CD4-positive, alpha-beta memory T cell (primary cell): ENCODE measurements around the gene PRRC1. TPM values are rescaled to one million over a fixed set of nuclear protein-coding genes. Genes with fewer than 3 reads are reported as not detected.

ENCODE experiments used
- CTCF ChIA-PET: fragments of 350-600 bp; sonication (Branson Sonifier 250); formaldehyde crosslinking; loops from one replicate; lab custom pipeline; 2021; ENCODE audit warnings: inconsistent platforms; ENCODE audit not compliant: partially characterized antibody; lab: Charles Lee
- POLR2A ChIA-PET: fragments of 350-600 bp; sonication (Branson Sonifier 250); formaldehyde crosslinking; loops from one replicate; lab custom pipeline; 2021; ENCODE audit not compliant: partially characterized antibody; lab: Charles Lee
- DNase-seq, 5 donors: peaks; one replicate each; pipeline versions ENCODE4 v3.0.0 to v3.0.0-alpha.2; 2020 to 2022; ENCODE audit warnings: mixed read lengths in 1 of 5
- H3K27ac ChIP-seq: one replicate; pipeline ENCODE4 v1.7.0; 2013; ENCODE audit warnings: low read depth, low read length
- H3K27me3 ChIP-seq: 2 replicates; pipeline ENCODE4 v1.7.0; 2013; ENCODE audit warnings: mild to moderate bottlenecking, low read length, moderate library complexity; ENCODE audit not compliant: insufficient read depth
- H3K36me3 ChIP-seq: 2 replicates; pipeline ENCODE4 v1.7.0; 2013; ENCODE audit warnings: mild to moderate bottlenecking, low read length, moderate library complexity; ENCODE audit not compliant: insufficient read depth
- H3K4me1 ChIP-seq: 2 replicates; pipeline ENCODE4 v1.7.0; 2013; ENCODE audit warnings: mild to moderate bottlenecking, low read length, moderate library complexity; ENCODE audit not compliant: insufficient read depth
- H3K4me3 ChIP-seq, 2 donors: one replicate each; pipeline ENCODE4 v1.7.0; 2013; ENCODE audit warnings: low read length in 2 of 2, mild to moderate bottlenecking in 1 of 2
- H3K9me3 ChIP-seq, 2 donors: one replicate each; pipeline ENCODE4 v1.7.0; 2013; ENCODE audit warnings: low read length in 2 of 2, control low read depth in 1 of 2; ENCODE audit not compliant: control insufficient read depth in 1 of 2
- H3K27ac Mint-ChIP-seq, 7 donors: one replicate each; pipeline ENCODE4 v1.8.0; 2020 to 2021; ENCODE audit warnings: mixed read lengths in 7 of 7, mild to moderate bottlenecking in 6 of 7, inconsistent platforms in 3 of 7, moderate library complexity in 3 of 7
- H3K27me3 Mint-ChIP-seq, 2 donors: one replicate each; pipeline ENCODE4 v1.8.0; 2020 to 2021; ENCODE audit warnings: mixed read lengths in 2 of 2
- H3K36me3 Mint-ChIP-seq, 2 donors: one replicate each; pipeline ENCODE4 v1.8.0; 2020 to 2021; ENCODE audit warnings: mixed read lengths in 2 of 2, inconsistent platforms in 1 of 2, mild to moderate bottlenecking in 1 of 2
- H3K4me1 Mint-ChIP-seq, 4 donors: one replicate each; pipeline ENCODE4 v1.8.0; 2020 to 2021; ENCODE audit warnings: mixed read lengths in 4 of 4, mild to moderate bottlenecking in 1 of 4
- H3K4me3 Mint-ChIP-seq, 8 donors: one replicate each; pipeline ENCODE4 v1.8.0; 2020 to 2021; ENCODE audit warnings: mixed read lengths in 8 of 8, mild to moderate bottlenecking in 7 of 8, moderate library complexity in 6 of 8, inconsistent platforms in 3 of 8
- H3K9me3 Mint-ChIP-seq, 8 donors: one replicate each; pipeline ENCODE4 v1.8.0; 2020 to 2021; ENCODE audit warnings: mixed read lengths in 8 of 8, mild to moderate bottlenecking in 5 of 8, inconsistent platforms in 3 of 8, moderate library complexity in 1 of 8
- intact Hi-C: fragments of 100-400 bp; cut with micrococcal nuclease; formaldehyde crosslinking; loops from one replicate; pipeline ENCODE4 v1.15.1; 2023
- polyA plus RNA-seq, 2 donors: library from polyadenylated mRNA; unstranded; fragments of 300-500 nt; fragmentation: Illumina TruSeq; gene quantifications; one replicate each; pipeline ENCODE4 v1.2.3, GENCODE V29; 2021
- total RNA-seq, 2 experiments: library from RNA; stranded (reverse); gene quantifications; one replicate each; pipeline ENCODE4 v1.2.3, GENCODE V29; 2021

The PRRC1 gene
- total and polyA plus RNA-seq, 4 experiments from 2014 or later: 38.7 to 59.9 (median 50.0) TPM

DNA sequence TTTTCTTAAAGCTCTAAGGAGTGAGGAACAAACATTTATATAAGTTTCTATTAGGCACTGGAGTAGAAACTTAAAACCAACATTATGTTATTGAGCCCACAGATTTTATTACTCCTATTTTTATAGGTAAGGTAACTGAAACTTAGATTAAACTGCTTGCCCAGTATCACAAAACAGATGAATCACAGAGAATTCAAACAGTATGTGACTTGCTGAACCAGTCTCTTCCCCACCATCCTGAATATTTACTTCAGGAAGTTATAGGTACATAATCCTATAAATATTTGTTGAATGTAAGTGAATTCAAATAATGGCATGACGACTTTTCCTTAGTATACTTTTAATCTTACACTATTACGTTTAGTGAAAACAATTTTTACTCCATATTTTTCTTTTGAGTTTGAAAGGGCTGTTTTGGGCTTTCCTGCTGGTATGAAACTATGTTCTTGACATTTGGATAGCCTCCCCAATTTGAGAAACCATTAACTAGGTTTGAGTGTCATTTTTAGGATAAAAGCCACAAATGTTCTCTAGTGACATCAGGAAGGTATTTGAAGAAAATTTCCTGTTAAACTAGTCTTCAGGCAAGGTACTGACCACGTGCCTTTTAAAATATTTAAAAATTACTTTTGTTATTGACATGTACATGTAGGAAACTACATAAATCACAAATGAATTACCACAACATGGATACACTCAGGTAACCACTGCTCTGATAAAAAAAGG lies 39.3 kb downstream of the PRRC1 start:
- ChIA-PET POLR2A (no interaction called here), CTCF (no interaction called here)
- Histone ChIP-seq H3K9me3 (no peaks in the 10 kb centered on the region), H3K27ac (no peak overlapping the region), H3K36me3 (peaks cover 17% of the 10 kb centered on the region), H3K4me3 (no peak overlapping the region), H3K4me1 (no peaks in the 10 kb centered on the region), H3K27me3 (no peaks in the 10 kb centered on the region)
- peaks cover 0 to 1% (median 0%) of the 10 kb centered on the region in 4 donors for H3K4me1 Mint-ChIP-seq
- peaks cover 21 to 27% of the 10 kb centered on the region in 2 donors for H3K36me3 Mint-ChIP-seq
- H3K9me3 Mint-ChIP-seq: no peaks in the 10 kb centered on the region
- no peaks in the 10 kb centered on the region for H3K27me3 Mint-ChIP-seq
- H3K27ac Mint-ChIP-seq: no peak overlapping the region
- intact Hi-C loops: no loop called here
- DNase-seq: no peak
- H3K4me3 Mint-ChIP-seq: no peak overlapping the region

GRCh38 chr5:127558273-127558672 lies 40.8 kb downstream of the PRRC1 start:
- H3K4me1 ChIP-seq: no peaks in the 10 kb centered on the region
- H3K4me3 ChIP-seq: no peak overlapping the region
- Mint-ChIP-seq H3K27me3 (no peaks in the 10 kb centered on the region), H3K27ac (no peak overlapping the region), H3K36me3 (peaks cover 13 to 16% of the 10 kb centered on the region in 2 donors), H3K9me3 (no peaks in the 10 kb centered on the region), H3K4me1 (peaks cover 0 to 1% (median 0%) of the 10 kb centered on the region in 4 donors), H3K4me3 (no peak overlapping the region)
- no peaks in the 10 kb centered on the region for H3K9me3 ChIP-seq
- ChIA-PET POLR2A (no interaction called here), CTCF (no interaction called here)
- no peaks in the 10 kb centered on the region for H3K27me3 ChIP-seq
- no peak for DNase-seq
- no peak overlapping the region for H3K27ac ChIP-seq
- H3K36me3 ChIP-seq: peaks cover 8% of the 10 kb centered on the region
- intact Hi-C loops: no loop called here

DNA sequence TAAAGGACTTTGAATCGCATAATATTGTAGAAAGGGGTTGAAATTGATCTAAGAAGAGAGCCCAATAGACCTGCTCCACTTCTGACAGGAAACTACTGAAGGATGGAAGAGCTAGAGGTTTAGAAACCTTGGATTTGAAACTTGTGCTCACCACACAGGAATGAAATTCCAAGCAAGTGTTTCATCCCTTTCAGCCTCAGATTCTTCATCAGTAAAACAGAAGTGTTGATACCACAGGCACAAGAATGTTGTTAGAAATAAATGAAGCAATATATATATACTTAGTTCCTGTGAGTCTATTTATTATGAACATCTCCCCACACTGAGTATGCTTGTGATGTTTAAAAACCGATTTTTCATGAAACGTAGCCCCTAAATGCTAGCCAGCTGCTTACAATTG lies 43.8 kb downstream of the PRRC1 start:
- H3K27ac ChIP-seq: no peak overlapping the region
- no peak for DNase-seq
- Mint-ChIP-seq H3K9me3 (no peaks in the 10 kb centered on the region), H3K4me1 (peaks cover 0 to 2% (median under 1%) of the 10 kb centered on the region in 4 donors), H3K36me3 (peaks cover 0 to 3% of the 10 kb centered on the region in 2 donors), H3K27me3 (peaks cover 0 to 7% of the 10 kb centered on the region in 2 donors), H3K27ac (no peak overlapping the region), H3K4me3 (no peak overlapping the region)
- no peak overlapping the region for H3K4me3 ChIP-seq
- intact Hi-C loops: no loop called here
- H3K4me1 ChIP-seq: no peaks in the 10 kb centered on the region
- H3K9me3 ChIP-seq: no peaks in the 10 kb centered on the region
- ChIA-PET CTCF (interaction anchor here (0.7 to 1.2 kb wide), 3 partner anchors 9 to 1573 kb away, joined by 3 read pairs; no protein-coding TSS in a partner anchor), POLR2A (no interaction called here)
- H3K27me3 ChIP-seq: no peaks in the 10 kb centered on the region
- H3K36me3 ChIP-seq: no peaks in the 10 kb centered on the region

DNA sequence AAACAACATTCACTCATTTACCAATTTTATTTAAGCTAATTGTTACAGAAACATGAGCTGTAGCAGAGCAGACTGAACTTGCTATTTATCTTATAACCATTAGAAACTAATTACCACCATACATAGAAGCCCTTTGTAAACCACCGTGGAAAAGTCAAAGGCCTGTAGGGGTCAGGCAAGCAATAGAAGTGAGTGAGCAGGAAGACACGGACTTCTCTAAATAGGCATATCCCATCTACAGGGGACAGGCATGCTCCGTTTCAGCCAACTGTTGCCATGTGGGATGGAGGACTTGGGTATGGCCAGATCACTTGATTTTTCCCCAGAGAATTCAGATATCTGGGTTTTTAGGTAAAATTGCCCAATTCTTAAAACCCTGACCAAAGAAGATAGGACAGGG lies 44.8 kb downstream of the PRRC1 start:
- Mint-ChIP-seq H3K9me3 (no peaks in the 10 kb centered on the region), H3K27ac (no peak overlapping the region), H3K4me1 (peaks cover 0 to 3% (median under 1%) of the 10 kb centered on the region in 4 donors), H3K4me3 (no peak overlapping the region), H3K36me3 (peaks cover 0 to 3% of the 10 kb centered on the region in 2 donors), H3K27me3 (peaks cover 1 to 12% of the 10 kb centered on the region in 2 donors)
- ChIA-PET POLR2A (interaction anchor here (0.6 kb wide), 1 partner anchor 1280 kb away, joined by 3 read pairs; no protein-coding TSS in a partner anchor), CTCF (interaction anchor here (0.8 to 3.6 kb wide), 5 partner anchors 12 to 1572 kb away, joined by 3 to 17 read pairs (median 4); no protein-coding TSS in a partner anchor)
- DNase-seq: no peak
- H3K4me1 ChIP-seq: no peaks in the 10 kb centered on the region
- intact Hi-C loops: no loop called here
- H3K27me3 ChIP-seq: peaks cover 1% of the 10 kb centered on the region
- no peaks in the 10 kb centered on the region for H3K9me3 ChIP-seq
- H3K36me3 ChIP-seq: no peaks in the 10 kb centered on the region
- no peak overlapping the region for H3K4me3 ChIP-seq
- H3K27ac ChIP-seq: no peak overlapping the region

GRCh38 chr5:127563136-127563535 lies 45.7 kb downstream of the PRRC1 start:
- Histone ChIP-seq H3K27ac (no peak overlapping the region), H3K4me3 (no peak overlapping the region), H3K9me3 (no peaks in the 10 kb centered on the region), H3K4me1 (no peaks in the 10 kb centered on the region), H3K36me3 (no peaks in the 10 kb centered on the region), H3K27me3 (peaks cover 3% of the 10 kb centered on the region)
- Mint-ChIP-seq H3K36me3 (no peaks in the 10 kb centered on the region), H3K4me1 (peaks cover 0 to 7% (median under 1%) of the 10 kb centered on the region in 4 donors), H3K4me3 (no peak overlapping the region), H3K27ac (no peak overlapping the region), H3K9me3 (no peaks in the 10 kb centered on the region), H3K27me3 (peaks cover 4 to 18% of the 10 kb centered on the region in 2 donors)
- CTCF ChIA-PET: interaction anchor here (0.9 to 3.6 kb wide), 10 partner anchors 9 to 639 kb away, joined by 3 to 40 read pairs (median 5); no protein-coding TSS in a partner anchor
- DNase-seq: no peak
- intact Hi-C loops: no loop called here
- POLR2A ChIA-PET: no interaction called here

- Mint-ChIP-seq H3K27ac (no peak overlapping the region), H3K36me3 (no peaks in the 10 kb centered on the region), H3K9me3 (no peaks in the 10 kb centered on the region), H3K27me3 (peaks cover 4 to 27% of the 10 kb centered on the region in 2 donors), H3K4me3 (no peak overlapping the region), H3K4me1 (peaks cover 0 to 8% (median under 1%) of the 10 kb centered on the region in 4 donors)
- no peaks in the 10 kb centered on the region for H3K4me1 ChIP-seq
- peak; percentile 42 to 57 (median 51) for DNase-seq
- intact Hi-C loops: loop anchor here (2.0 kb wide), 1 partner anchor 1281 kb away; no protein-coding TSS in a partner anchor
- CTCF ChIA-PET: interaction anchor here (0.9 to 3.6 kb wide), 15 partner anchors 9 to 1111 kb away, joined by 3 to 40 read pairs (median 5); no protein-coding TSS in a partner anchor
- peaks cover 3% of the 10 kb centered on the region for H3K27me3 ChIP-seq
- H3K4me3 ChIP-seq: no peak overlapping the region
- no peaks in the 10 kb centered on the region for H3K36me3 ChIP-seq
- H3K27ac ChIP-seq: no peak overlapping the region
- H3K9me3 ChIP-seq: no peaks in the 10 kb centered on the region
- POLR2A ChIA-PET: interaction anchor here (0.5 to 1.0 kb wide), 2 partner anchors 1111 to 1118 kb away, joined by 3 read pairs; no protein-coding TSS in a partner anchor
Observed at GRCh38 chr5:127564002-127564769, 46.7 kb downstream of the PRRC1 start.
